Upper lobe of right lung (tissue), 1 donor: ENCODE data around the gene CREB3. TPM values are rescaled to one million over a fixed set of nuclear protein-coding genes. Genes with fewer than 3 reads are reported as not detected.

Source experiments
- ATAC-seq: fragments of 200-7000 bp; cut with Tn5 transposase; one replicate; pipeline ENCODE4 v1.9.1; 2020; ENCODE audit warnings: mild to moderate bottlenecking, moderate library complexity
- DNase-seq: peaks from one replicate; pipeline ENCODE4 v3.0.0-alpha.2; 2020
- H3K27ac ChIP-seq: fragments of 200-600 bp; one replicate; pipeline ENCODE4 v1.8.0; 2022
- H3K27me3 ChIP-seq: fragments of 200-600 bp; one replicate; pipeline ENCODE4 v1.8.0; 2022; ENCODE audit warnings: mild to moderate bottlenecking
- H3K36me3 ChIP-seq: fragments of 200-600 bp; one replicate; pipeline ENCODE4 v1.8.0; 2022
- H3K4me1 ChIP-seq: fragments of 200-600 bp; one replicate; pipeline ENCODE4 v1.8.0; 2022
- H3K4me3 ChIP-seq: fragments of 200-600 bp; one replicate; pipeline ENCODE4 v1.8.0; 2022; ENCODE audit warnings: mild to moderate bottlenecking
- H3K9me3 ChIP-seq: fragments of 200-600 bp; one replicate; pipeline ENCODE4 v1.8.0; 2022
- intact Hi-C: fragments of 100-400 bp; cut with DNase I; formaldehyde crosslinking; loops from one replicate; pipeline ENCODE4 v1.11.0; 2022
- total RNA-seq: library from RNA; stranded (reverse); fragmentation: NEBNext Ultra II Directional; extraction: Animal tissue kit (Norgen Biotek cat#: 25700); gene quantifications from one replicate; pipeline ENCODE4 v1.2.1, GENCODE V29; 2021
- TF ChIP-seq, protein P1 (sequence below): fragments of 200-600 bp; IDR thresholded peaks from one replicate; pipeline ENCODE4 v1.8.0; 2022; ENCODE audit warnings: antibody characterized with exemption
- donor health status: DM: no; HTN: yes; CAD: no; lungs with severe emphysema.

CREB3 gene
- total RNA-seq, 1 donor from 2014 or later = 34.9 TPM

GRCh38 chr9:35714579-35715252 lies 17.8 kb upstream of the CREB3 start:
- DNase-seq = no peak

GRCh38 chr9:35716230-35716629 lies 16.2 kb upstream of the CREB3 start:
- Histone ChIP-seq H3K27me3 (no peaks in the 10 kb centered on the region), H3K36me3 (peaks cover 100% of the 10 kb centered on the region), H3K4me1 (no peaks in the 10 kb centered on the region), H3K27ac (no peak overlapping the region), H3K9me3 (no peaks in the 10 kb centered on the region), H3K4me3 (no peak overlapping the region)
- no peak for DNase-seq
- intact Hi-C loops = no loop called here
- TF ChIP-seq, protein P1, sequence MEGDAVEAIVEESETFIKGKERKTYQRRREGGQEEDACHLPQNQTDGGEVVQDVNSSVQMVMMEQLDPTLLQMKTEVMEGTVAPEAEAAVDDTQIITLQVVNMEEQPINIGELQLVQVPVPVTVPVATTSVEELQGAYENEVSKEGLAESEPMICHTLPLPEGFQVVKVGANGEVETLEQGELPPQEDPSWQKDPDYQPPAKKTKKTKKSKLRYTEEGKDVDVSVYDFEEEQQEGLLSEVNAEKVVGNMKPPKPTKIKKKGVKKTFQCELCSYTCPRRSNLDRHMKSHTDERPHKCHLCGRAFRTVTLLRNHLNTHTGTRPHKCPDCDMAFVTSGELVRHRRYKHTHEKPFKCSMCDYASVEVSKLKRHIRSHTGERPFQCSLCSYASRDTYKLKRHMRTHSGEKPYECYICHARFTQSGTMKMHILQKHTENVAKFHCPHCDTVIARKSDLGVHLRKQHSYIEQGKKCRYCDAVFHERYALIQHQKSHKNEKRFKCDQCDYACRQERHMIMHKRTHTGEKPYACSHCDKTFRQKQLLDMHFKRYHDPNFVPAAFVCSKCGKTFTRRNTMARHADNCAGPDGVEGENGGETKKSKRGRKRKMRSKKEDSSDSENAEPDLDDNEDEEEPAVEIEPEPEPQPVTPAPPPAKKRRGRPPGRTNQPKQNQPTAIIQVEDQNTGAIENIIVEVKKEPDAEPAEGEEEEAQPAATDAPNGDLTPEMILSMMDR = no peak
- ATAC-seq = peak; percentile 3

More at GRCh38 chr9:35714579-35715252, 17.8 kb upstream of the CREB3 start:
- H3K27me3 ChIP-seq = no peaks in the 10 kb centered on the region
- no peak overlapping the region for H3K27ac ChIP-seq
- no peak for ATAC-seq
- peaks cover 100% of the 10 kb centered on the region for H3K36me3 ChIP-seq
- no peak overlapping the region for H3K4me3 ChIP-seq
- TF ChIP-seq, protein P1 = no peak
- intact Hi-C loops = no loop called here
- H3K4me1 ChIP-seq = no peaks in the 10 kb centered on the region
- H3K9me3 ChIP-seq = no peaks in the 10 kb centered on the region

GRCh38 chr9:35717132-35717870 lies 15.2 kb upstream of the CREB3 start:
- TF ChIP-seq, protein P1 = no peak
- intact Hi-C loops = no loop called here
- Histone ChIP-seq H3K27me3 (no peaks in the 10 kb centered on the region), H3K4me3 (no peak overlapping the region), H3K9me3 (no peaks in the 10 kb centered on the region), H3K27ac (no peak overlapping the region), H3K36me3 (peaks cover 100% of the 10 kb centered on the region), H3K4me1 (no peaks in the 10 kb centered on the region)
- DNase-seq (no peak), ATAC-seq (no peak)

GRCh38 chr9:35718721-35719511 lies 13.6 kb upstream of the CREB3 start:
- intact Hi-C loops = no loop called here
- Histone ChIP-seq H3K9me3 (no peaks in the 10 kb centered on the region), H3K36me3 (peaks cover 100% of the 10 kb centered on the region), H3K27ac (no peak overlapping the region), H3K4me3 (no peak overlapping the region), H3K27me3 (no peaks in the 10 kb centered on the region), H3K4me1 (no peaks in the 10 kb centered on the region)
- peak; percentile 27 for ATAC-seq
- TF ChIP-seq, protein P1 = no peak
- no peak for DNase-seq

- Histone ChIP-seq H3K27ac (no peak overlapping the region), H3K36me3 (peaks cover 100% of the 10 kb centered on the region), H3K4me1 (no peaks in the 10 kb centered on the region), H3K9me3 (no peaks in the 10 kb centered on the region), H3K4me3 (no peak overlapping the region), H3K27me3 (no peaks in the 10 kb centered on the region)
- no peak for ATAC-seq
- TF ChIP-seq, protein P1 = no peak
- intact Hi-C loops = no loop called here
- no peak for DNase-seq
Measured at GRCh38 chr9:35719546-35719945, 12.9 kb upstream of the CREB3 start.
